Kidney (tissue), 14 donors: ENCODE data around the gene ARAP1. TPM values are rescaled to one million over a fixed set of nuclear protein-coding genes. Genes with fewer than 3 reads are reported as not detected.

ENCODE experiments used
- DNase-seq, 5 donors: peaks; one replicate each; pipeline ENCODE4 v3.0.0-alpha.2; 2013 to 2020
- FAIRE-seq: peaks from 2 replicates; lab custom pipeline; 2012; peaks lifted over from hg19 to GRCh38; lab: Jason Lieb, UNC
- H3K27ac ChIP-seq, 2 donors: one replicate each; pipeline ENCODE4 v1.7.0; 2013; ENCODE audit warnings: low read depth in 2 of 2, low read length in 2 of 2, inconsistent platforms in 1 of 2
- H3K27me3 ChIP-seq: one replicate; pipeline ENCODE4 v1.7.1; 2013; ENCODE audit warnings: low read length, inconsistent platforms; ENCODE audit not compliant: control insufficient read depth, insufficient read depth
- H3K36me3 ChIP-seq, 3 donors: one replicate each; pipeline versions ENCODE4 v1.7.0 to v1.7.1; 2013; ENCODE audit warnings: low read length in 3 of 3, control low read depth in 1 of 3, inconsistent platforms in 1 of 3; ENCODE audit not compliant: insufficient read depth in 3 of 3, control insufficient read depth in 2 of 3
- H3K4me1 ChIP-seq, 3 donors: one replicate each; pipeline versions ENCODE4 v1.7.0 to v1.7.1; 2013; ENCODE audit warnings: low read length in 3 of 3, inconsistent platforms in 1 of 3, low read depth in 1 of 3; ENCODE audit not compliant: control insufficient read depth in 2 of 3, insufficient read depth in 2 of 3
- H3K4me3 ChIP-seq, 3 donors: one replicate each; pipeline versions ENCODE4 v1.7.0 to v1.8.1; 2013; ENCODE audit warnings: low read length in 3 of 3, control low read depth in 1 of 3, inconsistent platforms in 1 of 3
- H3K9ac ChIP-seq, 3 donors: one replicate each; pipeline versions ENCODE4 v1.7.0 to v1.7.1; 2013; ENCODE audit warnings: low read length in 3 of 3, control low read depth in 1 of 3, inconsistent platforms in 1 of 3
- H3K9me3 ChIP-seq, 3 donors: one replicate each; pipeline versions ENCODE4 v1.7.0 to v1.7.1; 2013; ENCODE audit warnings: low read length in 3 of 3, control low read depth in 1 of 3, inconsistent platforms in 1 of 3; ENCODE audit not compliant: control insufficient read depth in 2 of 3, insufficient read depth in 1 of 3
- intact Hi-C: fragments of 100-400 bp; cut with DNase I; formaldehyde crosslinking; loops from one replicate; pipeline ENCODE4 v1.11.1; 2022
- polyA plus RNA-seq: library from polyadenylated mRNA; stranded (reverse); fragments of 350-450 nt; fragmentation: Illumina TruSeq; extraction: RNeasy Lipid Tissue Mini Kit (QIAGEN cat#74804); gene quantifications from one replicate; pipeline ENCODE4 v1.2.3, GENCODE V29; 2014; ENCODE audit warnings: low read depth, low replicate concordance; ENCODE audit not compliant: insufficient read depth
- total RNA-seq: library from RNA; stranded (reverse); fragmentation: NEBNext Ultra II Directional; extraction: Animal tissue kit (Norgen Biotek cat#: 25700); gene quantifications from one replicate; pipeline ENCODE4 v1.2.1, GENCODE V29; 2021
- TF ChIP-seq, protein P1 (sequence below): IDR thresholded peaks from 3 replicates; pipeline ENCODE4 v1.5.1; 2012; ENCODE audit warnings: mild to moderate bottlenecking, moderate library complexity, borderline replicate concordance; ENCODE audit not compliant: insufficient read depth; ENCODE audit errors: extremely low read depth
- donor health status: control.
- donor health status: control.
- donor health status: control.
- donor health status: control.
- donor health status: control.
- donor health status: DM: yes; HTN: yes; CAD: no.
- donor health status: Normal renal cell carcinoma (clear cell type).

Gene ARAP1
- total and polyA plus RNA-seq, 2 donors from 2014 or later = 58.2 to 80.8 TPM

DNA sequence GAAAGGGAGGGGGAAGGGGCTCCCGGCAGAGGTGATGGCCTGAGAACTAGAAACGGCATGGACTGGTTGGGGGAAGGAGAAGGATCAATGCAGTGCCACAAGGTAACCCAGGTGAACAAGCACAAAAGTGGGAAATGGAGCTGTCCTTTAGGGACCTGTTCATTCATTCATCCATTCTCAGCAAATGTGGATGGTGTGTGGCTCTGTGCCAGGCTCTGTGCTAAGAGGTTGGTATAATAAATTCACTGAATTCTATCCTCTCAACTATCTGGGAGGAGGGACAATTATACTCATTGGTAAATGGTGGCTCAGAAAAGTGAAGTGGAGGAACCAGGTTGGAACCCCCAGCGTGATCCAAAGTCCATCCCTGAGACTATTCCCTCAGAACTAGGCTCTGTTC, 18.6 kb upstream of the ARAP1 start:
- FAIRE-seq = no peak
- Histone ChIP-seq H3K27me3 (no peaks in the 10 kb centered on the region), H3K4me1 (peaks cover 4 to 24% (median 21%) of the 10 kb centered on the region in 3 donors), H3K9me3 (no peaks in the 10 kb centered on the region), H3K9ac (no peak overlapping the region), H3K4me3 (no peak overlapping the region), H3K36me3 (no peaks in the 10 kb centered on the region), H3K27ac (no peak overlapping the region)
- TF ChIP-seq, protein P1, sequence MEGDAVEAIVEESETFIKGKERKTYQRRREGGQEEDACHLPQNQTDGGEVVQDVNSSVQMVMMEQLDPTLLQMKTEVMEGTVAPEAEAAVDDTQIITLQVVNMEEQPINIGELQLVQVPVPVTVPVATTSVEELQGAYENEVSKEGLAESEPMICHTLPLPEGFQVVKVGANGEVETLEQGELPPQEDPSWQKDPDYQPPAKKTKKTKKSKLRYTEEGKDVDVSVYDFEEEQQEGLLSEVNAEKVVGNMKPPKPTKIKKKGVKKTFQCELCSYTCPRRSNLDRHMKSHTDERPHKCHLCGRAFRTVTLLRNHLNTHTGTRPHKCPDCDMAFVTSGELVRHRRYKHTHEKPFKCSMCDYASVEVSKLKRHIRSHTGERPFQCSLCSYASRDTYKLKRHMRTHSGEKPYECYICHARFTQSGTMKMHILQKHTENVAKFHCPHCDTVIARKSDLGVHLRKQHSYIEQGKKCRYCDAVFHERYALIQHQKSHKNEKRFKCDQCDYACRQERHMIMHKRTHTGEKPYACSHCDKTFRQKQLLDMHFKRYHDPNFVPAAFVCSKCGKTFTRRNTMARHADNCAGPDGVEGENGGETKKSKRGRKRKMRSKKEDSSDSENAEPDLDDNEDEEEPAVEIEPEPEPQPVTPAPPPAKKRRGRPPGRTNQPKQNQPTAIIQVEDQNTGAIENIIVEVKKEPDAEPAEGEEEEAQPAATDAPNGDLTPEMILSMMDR = no peak
- intact Hi-C loops = no loop called here
- no peak for DNase-seq

GRCh38 chr11:72769680-72770079, 17.5 kb upstream of the ARAP1 start:
- TF ChIP-seq, protein P1 = no peak
- no peak for FAIRE-seq
- Histone ChIP-seq H3K27me3 (no peaks in the 10 kb centered on the region), H3K4me1 (peaks cover 4 to 23% (median 19%) of the 10 kb centered on the region in 3 donors), H3K36me3 (no peaks in the 10 kb centered on the region), H3K9ac (no peak overlapping the region), H3K4me3 (no peak overlapping the region), H3K9me3 (no peaks in the 10 kb centered on the region), H3K27ac (no peak overlapping the region)
- intact Hi-C loops = no loop called here
- no peak for DNase-seq

DNA sequence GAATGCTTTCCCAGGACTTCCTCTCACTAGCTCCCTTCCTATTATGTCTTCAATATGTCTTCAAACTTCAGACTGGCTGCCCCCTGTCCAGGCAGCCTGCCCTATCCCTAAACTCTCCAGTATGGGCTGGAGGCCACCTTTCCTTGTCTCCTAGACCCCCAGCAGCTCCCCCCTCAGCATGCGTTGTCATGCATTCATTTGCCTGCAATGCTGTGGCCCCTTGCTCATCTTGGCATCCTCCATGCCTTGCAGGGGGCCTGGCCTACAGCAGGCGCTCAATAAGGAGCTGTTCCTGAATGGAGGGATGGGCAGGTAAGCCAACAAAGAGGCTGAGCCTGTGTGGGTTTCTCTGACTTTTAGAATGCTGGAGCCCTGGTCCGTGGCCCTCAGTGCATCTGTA, 16.4 kb upstream of the ARAP1 start:
- intact Hi-C loops = no loop called here
- Histone ChIP-seq H3K9me3 (no peaks in the 10 kb centered on the region), H3K9ac (no peak overlapping the region), H3K27ac (no peak overlapping the region), H3K27me3 (no peaks in the 10 kb centered on the region), H3K4me3 (no peak overlapping the region), H3K36me3 (no peaks in the 10 kb centered on the region), H3K4me1 (peaks cover 4 to 18% (median 14%) of the 10 kb centered on the region in 3 donors)
- no peak for FAIRE-seq
- DNase-seq = no peak
- TF ChIP-seq, protein P1 = no peak
